HCT116 (cell line): ENCODE measurements around the gene TSPAN13. TPM values are rescaled to one million over a fixed set of nuclear protein-coding genes. Genes with fewer than 3 reads are reported as not detected.

Experiments used
- ATAC-seq: fragments of 200-7000 bp; cut with Tn5 transposase; 2 replicates; pipeline ENCODE4 v1.9.1; 2020; ENCODE audit warnings: mild to moderate bottlenecking, moderate library complexity
- BruUV-seq: library from RNA; stranded (reverse); fragments of 400-500 nt; replicated peaks from 2 replicates; lab custom pipeline; 2021; lab: Mats Ljungman, UMichigan
- CTCF ChIA-PET: fragments of 300-600 bp; sonication (Branson Sonifier 250); formaldehyde crosslinking; loops from one replicate; lab custom pipeline; 2021; ENCODE audit warnings: antibody characterized with exemption; lab: Charles Lee
- POLR2A ChIA-PET: fragments of 300-600, 350-600 bp; sonication (Branson Sonifier 250); formaldehyde crosslinking; loops from one replicate; lab custom pipeline; 2021; ENCODE audit warnings: antibody characterized with exemption; lab: Charles Lee
- RAD21 ChIA-PET, 2 experiments: fragments of 300-600 bp; sonication (Branson Sonifier 250); formaldehyde crosslinking; loops; one replicate each; lab custom pipeline; 2023; ENCODE audit warnings: low total read pairs in 2 of 2; ENCODE audit not compliant: uncharacterized antibody in 2 of 2, unreplicated experiment in 2 of 2, low non-redundant PET in 1 of 2; lab: Charles Lee
- DNase-seq: peaks from one replicate; pipeline ENCODE4 v3.0.0-alpha.2; 2010; ENCODE audit warnings: low read depth, low spot score
- H2AFZ ChIP-seq: fragments of 200-600 bp; shearing (Covaris generic), sonication (generic); 2 replicates; pipeline ENCODE4 v1.6.1; 2017; ENCODE audit warnings: low read depth, mixed run types, mixed read lengths, antibody characterized with exemption, low read length; ENCODE audit not compliant: poor library complexity, severe bottlenecking
- H3K27ac ChIP-seq: 2 replicates; pipeline ENCODE4 v1.5.1; 2012; ENCODE audit warnings: low read depth, low read length
- H3K27me3 ChIP-seq: fragments of 200-600 bp; sonication (generic); 2 replicates; pipeline ENCODE4 v1.6.1; 2016; ENCODE audit warnings: mixed run types, low read length, mixed read lengths; ENCODE audit not compliant: insufficient read depth
- H3K36me3 ChIP-seq, 2 experiments: fragments of 200-500 bp in 1 of 2; fragments of 200-600 bp in 1 of 2; sonication (Bioruptor generic) in 1 of 2; sonication (generic) in 1 of 2; 2 replicates each; pipeline versions ENCODE4 v1.5.1 to v1.6.1; 2014 to 2016; ENCODE audit warnings: low read length in 2 of 2, inconsistent platforms in 1 of 2, mixed read lengths in 1 of 2, mixed run types in 1 of 2; ENCODE audit not compliant: insufficient read depth in 2 of 2, control insufficient read depth in 1 of 2
- H3K4me1 ChIP-seq, 2 experiments: fragments of 200-600 bp in 1 of 2; sonication (generic) in 1 of 2; 2 replicates each; pipeline versions ENCODE4 v1.5.1 to v1.6.1; 2012 to 2017; ENCODE audit warnings: low read length in 2 of 2, inconsistent platforms in 1 of 2, mild to moderate bottlenecking in 1 of 2, mixed read lengths in 1 of 2, mixed run types in 1 of 2, moderate library complexity in 1 of 2; ENCODE audit not compliant: insufficient read depth in 2 of 2, control insufficient read depth in 1 of 2
- H3K4me2 ChIP-seq: fragments of 200-600 bp; sonication (generic); 2 replicates; pipeline ENCODE4 v1.6.1; 2017; ENCODE audit warnings: mixed run types, low read length, mixed read lengths
- H3K4me3 ChIP-seq, 2 experiments: fragments of 200-600 bp in 1 of 2; sonication (generic) in 1 of 2; replicated peaks in 1 of 2; 2 replicates each; pipeline ENCODE4 v1.5.1; 2011 to 2016; ENCODE audit warnings: low read length in 2 of 2, control low read depth in 1 of 2, low read depth in 1 of 2, mild to moderate bottlenecking in 1 of 2, mixed read lengths in 1 of 2, mixed run types in 1 of 2
- H3K79me2 ChIP-seq: fragments of 200-600 bp; sonication (generic); 2 replicates; pipeline ENCODE4 v1.6.1; 2017; ENCODE audit warnings: mild to moderate bottlenecking, mixed run types, low read length, moderate library complexity, mixed read lengths; ENCODE audit not compliant: insufficient read depth
- H3K9ac ChIP-seq: fragments of 200-600 bp; sonication (generic); 2 replicates; pipeline ENCODE4 v1.6.1; 2016; ENCODE audit warnings: low read length, mixed read lengths
- H3K9me2 ChIP-seq: fragments of 200-600 bp; sonication (generic), shearing (Covaris generic); 2 replicates; pipeline ENCODE4 v1.6.1; 2017; ENCODE audit warnings: mixed run types, mild to moderate bottlenecking, moderate library complexity; ENCODE audit not compliant: insufficient read depth
- H3K9me3 ChIP-seq, 2 experiments: fragments of 200-500 bp in 1 of 2; fragments of 200-600 bp in 1 of 2; sonication (Bioruptor generic) in 1 of 2; sonication (generic) in 1 of 2; 2 replicates each; pipeline ENCODE4 v1.6.1; 2014 to 2017; ENCODE audit warnings: low read length in 2 of 2, mixed read lengths in 2 of 2, inconsistent platforms in 1 of 2, low read depth in 1 of 2, mild to moderate bottlenecking in 1 of 2, mixed run types in 1 of 2, moderate library complexity in 1 of 2; ENCODE audit not compliant: control insufficient read depth in 1 of 2, insufficient read depth in 1 of 2
- H4K20me1 ChIP-seq: fragments of 200-600 bp; sonication (generic), shearing (Covaris generic); 2 replicates; pipeline ENCODE4 v1.6.1; 2017; ENCODE audit warnings: mixed run types, mild to moderate bottlenecking, moderate library complexity; ENCODE audit not compliant: insufficient read depth
- CBX3 ChIP-seq: IDR thresholded peaks from 2 replicates; pipeline ENCODE4 v1.6.1; 2012; ENCODE audit warnings: low read depth
- EZH2 ChIP-seq: fragments of 200-600 bp; sonication (generic); IDR thresholded peaks from 2 replicates; pipeline ENCODE4 v1.6.1; 2017; ENCODE audit warnings: antibody characterized with exemption, mixed run types
- EZH2phosphoT487 ChIP-seq: fragments of 200-600 bp; IDR thresholded peaks from 2 replicates; pipeline ENCODE4 v1.6.1; 2018; ENCODE audit warnings: antibody characterized with exemption, borderline replicate concordance
- FOSL1 ChIP-seq: IDR thresholded peaks from 2 replicates; pipeline ENCODE4 v1.6.1; 2012; ENCODE audit warnings: low read depth
- POLR2AphosphoS5 ChIP-seq: IDR thresholded peaks from 2 replicates; pipeline ENCODE4 v1.6.1; 2011; ENCODE audit warnings: mild to moderate bottlenecking, low read depth, low read length, moderate library complexity
- RAD21 ChIP-seq: IDR thresholded peaks from 2 replicates; pipeline ENCODE4 v1.6.1; 2012; ENCODE audit warnings: low read depth, mild to moderate bottlenecking
- REST ChIP-seq: IDR thresholded peaks from 2 replicates; pipeline ENCODE4 v1.6.1; 2012; ENCODE audit warnings: low read depth
- YY1 ChIP-seq: IDR thresholded peaks from 2 replicates; pipeline ENCODE4 v1.6.1; 2011; ENCODE audit warnings: low read length, low read depth, moderate library complexity, mild to moderate bottlenecking; ENCODE audit not compliant: insufficient replicate concordance; ENCODE audit errors: extremely low read depth
- ZFX ChIP-seq: fragments of 450-650 bp; IDR thresholded peaks from 2 replicates; pipeline ENCODE4 v1.6.1; 2017
- ZNF274 ChIP-seq: fragments of 200-500 bp; sonication (Bioruptor generic); IDR thresholded peaks from 2 replicates; pipeline ENCODE4 v1.6.1; 2014; ENCODE audit warnings: mild to moderate bottlenecking, low read depth, low read length, inconsistent platforms
- intact Hi-C: fragments of 100-400 bp; cut with micrococcal nuclease; formaldehyde crosslinking; loops from 2 replicates; pipeline ENCODE4 v1.10.0; 2022
- total RNA-seq: library from RNA; stranded (reverse); gene quantifications from one replicate; pipeline ENCODE4 v1.2.1, GENCODE V29; 2021; ENCODE audit not compliant: unreplicated experiment
- TF ChIP-seq, protein P1 (sequence below): IDR thresholded peaks from 2 replicates; pipeline ENCODE4 v1.6.1; 2012
- TF ChIP-seq, protein P2 (sequence below): IDR thresholded peaks from 2 replicates; pipeline ENCODE4 v1.6.1; 2012
- TF ChIP-seq, protein P3 (sequence below): IDR thresholded peaks from 2 replicates; pipeline ENCODE4 v1.6.1; 2011; ENCODE audit warnings: mild to moderate bottlenecking, low read length, moderate library complexity; ENCODE audit not compliant: insufficient replicate concordance; ENCODE audit errors: extremely low read depth

Gene TSPAN13
- total RNA-seq, 1 experiment from 2014 or later: 18.5 TPM

DNA sequence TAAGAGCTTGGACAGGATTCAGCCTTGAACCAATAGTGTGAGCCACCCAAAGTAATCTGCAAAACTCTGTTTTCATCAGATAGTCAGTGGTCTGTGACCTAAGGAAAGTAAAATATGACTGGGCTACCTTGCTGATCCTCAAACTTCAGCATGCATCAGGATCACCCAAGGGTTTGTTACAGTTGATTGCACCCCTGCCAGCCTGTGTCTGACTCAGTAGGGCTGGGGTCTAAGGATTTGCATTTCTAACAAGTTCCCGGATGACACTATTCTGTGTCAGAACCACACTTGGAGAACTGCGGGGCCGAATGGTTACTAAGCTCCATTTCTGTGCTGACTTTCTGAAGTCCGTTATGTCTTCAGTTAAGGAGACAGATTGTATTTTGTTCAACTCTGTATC is 40.6 kb upstream of the TSPAN13 start:
- no peak overlapping the region for H3K9ac ChIP-seq
- H3K79me2 ChIP-seq: no peaks in the 10 kb centered on the region
- intact Hi-C loops: no loop called here
- ChIA-PET POLR2A (no interaction called here), RAD21 (no interaction called here), CTCF (no interaction called here)
- no peaks in the 10 kb centered on the region; the same call in 1 of the 2 replicates for H4K20me1 ChIP-seq
- no peak overlapping the region for H3K4me3 ChIP-seq
- H2AFZ ChIP-seq: no peak overlapping the region
- H3K9me3 ChIP-seq: no peaks in the 10 kb centered on the region
- H3K27me3 ChIP-seq: no peaks in the 10 kb centered on the region
- H3K27ac ChIP-seq: no peak overlapping the region
- DNase-seq (no peak), ATAC-seq (no peak)
- TF ChIP-seq POLR2AphosphoS5: no peak
- no peak for TF ChIP-seq RAD21
- TF ChIP-seq ZFX: no peak
- TF ChIP-seq ZNF274: no peak
- no peak for TF ChIP-seq REST
- TF ChIP-seq, protein P1, sequence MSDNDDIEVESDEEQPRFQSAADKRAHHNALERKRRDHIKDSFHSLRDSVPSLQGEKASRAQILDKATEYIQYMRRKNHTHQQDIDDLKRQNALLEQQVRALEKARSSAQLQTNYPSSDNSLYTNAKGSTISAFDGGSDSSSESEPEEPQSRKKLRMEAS: no peak
- TF ChIP-seq, protein P2, sequence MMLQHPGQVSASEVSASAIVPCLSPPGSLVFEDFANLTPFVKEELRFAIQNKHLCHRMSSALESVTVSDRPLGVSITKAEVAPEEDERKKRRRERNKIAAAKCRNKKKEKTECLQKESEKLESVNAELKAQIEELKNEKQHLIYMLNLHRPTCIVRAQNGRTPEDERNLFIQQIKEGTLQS: no peak
- TF ChIP-seq, protein P3, sequence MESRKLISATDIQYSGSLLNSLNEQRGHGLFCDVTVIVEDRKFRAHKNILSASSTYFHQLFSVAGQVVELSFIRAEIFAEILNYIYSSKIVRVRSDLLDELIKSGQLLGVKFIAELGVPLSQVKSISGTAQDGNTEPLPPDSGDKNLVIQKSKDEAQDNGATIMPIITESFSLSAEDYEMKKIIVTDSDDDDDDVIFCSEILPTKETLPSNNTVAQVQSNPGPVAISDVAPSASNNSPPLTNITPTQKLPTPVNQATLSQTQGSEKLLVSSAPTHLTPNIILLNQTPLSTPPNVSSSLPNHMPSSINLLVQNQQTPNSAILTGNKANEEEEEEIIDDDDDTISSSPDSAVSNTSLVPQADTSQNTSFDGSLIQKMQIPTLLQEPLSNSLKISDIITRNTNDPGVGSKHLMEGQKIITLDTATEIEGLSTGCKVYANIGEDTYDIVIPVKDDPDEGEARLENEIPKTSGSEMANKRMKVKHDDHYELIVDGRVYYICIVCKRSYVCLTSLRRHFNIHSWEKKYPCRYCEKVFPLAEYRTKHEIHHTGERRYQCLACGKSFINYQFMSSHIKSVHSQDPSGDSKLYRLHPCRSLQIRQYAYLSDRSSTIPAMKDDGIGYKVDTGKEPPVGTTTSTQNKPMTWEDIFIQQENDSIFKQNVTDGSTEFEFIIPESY: no peak
- no peak for TF ChIP-seq EZH2phosphoT487
- no peak for TF ChIP-seq CBX3
- no peak for TF ChIP-seq EZH2
- TF ChIP-seq YY1: no peak
- TF ChIP-seq FOSL1: no peak
- no peaks in the 10 kb centered on the region for H3K36me3 ChIP-seq
- no TSS peak for BruUV-seq
- H3K4me1 ChIP-seq: no peaks in the 10 kb centered on the region
- no peaks in the 10 kb centered on the region for H3K9me2 ChIP-seq
- no peak overlapping the region for H3K4me2 ChIP-seq
